NCI-H2227 treated with DMSO at 0.1 percent for 48 hours (cell line): ENCODE data around the gene HAP1.
"Not testable (repeated sequence)": the region's sequence is repeated elsewhere in the genome, so short reads cannot be mapped to it uniquely, and the experiment has no call there.

Source experiments
- DNase-seq: peaks from one replicate; lab custom pipeline; 2025; lab: John Stamatoyannopoulos, UW

The HAP1 gene

GRCh38 chr17:41734139-41734948 is at the start of gene HAP1:
HAP1 (minus strand) TSS chr17:41734643; CDS start chr17:41734634, 9 bp downstream.
- peak; percentile 65 for DNase-seq

GRCh38 chr17:41782142-41782541 is 47.7 kb upstream of the HAP1 start:
- DNase-seq: no peak

- no peak for DNase-seq
Measured at GRCh38 chr17:41781404-41782110, 47.1 kb upstream of the HAP1 start.

GRCh38 chr17:41779954-41780353 is 45.5 kb upstream of the HAP1 start:
- DNase-seq: no peak

GRCh38 chr17:41777574-41778188 is 43.2 kb upstream of the HAP1 start:
- no peak for DNase-seq

- no peak for DNase-seq
Measured at GRCh38 chr17:41777157-41777573, 42.7 kb upstream of the HAP1 start.

- DNase-seq: not testable (repeated sequence)
Measured at GRCh38 chr17:41776262-41776900, 41.9 kb upstream of the HAP1 start.

GRCh38 chr17:41775394-41776226 is 41.2 kb upstream of the HAP1 start:
- no peak for DNase-seq

- no peak for DNase-seq
Measured at GRCh38 chr17:41773731-41774193, 39.3 kb upstream of the HAP1 start.

- no peak for DNase-seq
Measured at GRCh38 chr17:41773190-41773588, 38.7 kb upstream of the HAP1 start.

GRCh38 chr17:41772586-41773189 is 38.2 kb upstream of the HAP1 start:
- no peak for DNase-seq

GRCh38 chr17:41772218-41772585 is 37.8 kb upstream of the HAP1 start:
- DNase-seq: no peak

- no peak for DNase-seq
Measured at GRCh38 chr17:41771389-41772206, 37.2 kb upstream of the HAP1 start.

GRCh38 chr17:41769985-41770384 is 35.5 kb upstream of the HAP1 start:
- no peak for DNase-seq

- DNase-seq: no peak
Measured at GRCh38 chr17:41769346-41769862, 35.0 kb upstream of the HAP1 start.

GRCh38 chr17:41768682-41769288 is 34.3 kb upstream of the HAP1 start:
- DNase-seq: no peak

- DNase-seq: no peak
Measured at GRCh38 chr17:41767324-41768042, 33.0 kb upstream of the HAP1 start.

GRCh38 chr17:41766135-41766534 is 31.7 kb upstream of the HAP1 start:
- no peak for DNase-seq

GRCh38 chr17:41763327-41763726 is 28.9 kb upstream of the HAP1 start:
- DNase-seq: no peak
